Right lobe of liver (tissue), 4 donors: ENCODE data around the gene FMN1.

Experiments used
- POLR2A ChIP-seq: fragments of 450-650 bp; IDR thresholded peaks from one replicate; pipeline ENCODE4 v1.6.1; 2017; ENCODE audit warnings: antibody characterized with exemption, mild to moderate bottlenecking
- TF ChIP-seq, protein P1 (sequence below), 4 donors: fragments of 200-600 bp in 3 of 4; fragments of 450-650 bp in 1 of 4; IDR thresholded peaks; one replicate each; pipeline versions ENCODE4 v1.5.1 to v1.8.0; 2016 to 2022; ENCODE audit warnings: antibody characterized with exemption in 4 of 4, mild to moderate bottlenecking in 2 of 4
- donor health status: DM: no; HTN: no; CAD: no.
- donor health status: DM: no; HTN: no; CAD: no.
- donor health status: DM: no; HTN: yes; CAD: no.

DNA sequence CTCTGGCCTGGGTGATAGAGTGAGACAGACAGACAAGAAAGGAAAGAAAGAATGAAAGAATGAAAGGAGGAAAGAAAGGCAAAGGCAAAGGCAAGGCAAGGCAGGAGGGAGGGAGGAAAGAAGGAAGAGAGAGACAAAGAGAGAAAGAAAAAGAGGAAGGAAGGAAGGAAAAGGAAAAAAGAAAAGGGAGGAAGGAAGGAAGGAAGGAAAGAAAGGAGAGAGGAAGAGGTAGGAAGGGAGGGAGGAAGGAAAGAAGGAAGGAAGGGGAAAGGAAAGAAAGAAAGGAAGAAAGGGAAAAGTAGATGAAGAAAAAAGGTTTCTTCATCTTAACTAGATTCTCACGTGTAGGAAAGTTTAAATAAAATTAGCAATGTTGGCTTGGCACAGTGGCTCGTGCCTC, 334.5 kb downstream of the FMN1 start:
- TF ChIP-seq, protein P1, sequence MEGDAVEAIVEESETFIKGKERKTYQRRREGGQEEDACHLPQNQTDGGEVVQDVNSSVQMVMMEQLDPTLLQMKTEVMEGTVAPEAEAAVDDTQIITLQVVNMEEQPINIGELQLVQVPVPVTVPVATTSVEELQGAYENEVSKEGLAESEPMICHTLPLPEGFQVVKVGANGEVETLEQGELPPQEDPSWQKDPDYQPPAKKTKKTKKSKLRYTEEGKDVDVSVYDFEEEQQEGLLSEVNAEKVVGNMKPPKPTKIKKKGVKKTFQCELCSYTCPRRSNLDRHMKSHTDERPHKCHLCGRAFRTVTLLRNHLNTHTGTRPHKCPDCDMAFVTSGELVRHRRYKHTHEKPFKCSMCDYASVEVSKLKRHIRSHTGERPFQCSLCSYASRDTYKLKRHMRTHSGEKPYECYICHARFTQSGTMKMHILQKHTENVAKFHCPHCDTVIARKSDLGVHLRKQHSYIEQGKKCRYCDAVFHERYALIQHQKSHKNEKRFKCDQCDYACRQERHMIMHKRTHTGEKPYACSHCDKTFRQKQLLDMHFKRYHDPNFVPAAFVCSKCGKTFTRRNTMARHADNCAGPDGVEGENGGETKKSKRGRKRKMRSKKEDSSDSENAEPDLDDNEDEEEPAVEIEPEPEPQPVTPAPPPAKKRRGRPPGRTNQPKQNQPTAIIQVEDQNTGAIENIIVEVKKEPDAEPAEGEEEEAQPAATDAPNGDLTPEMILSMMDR (IDR thresholded peaks at IDR 0.05), result no peak
- TF ChIP-seq POLR2A, result no peak
